Activated CD8-positive, alpha-beta T cell treated with anti-CD3 and anti-CD28 coated beads for 36 hours (primary cell): ENCODE data around the gene C17orf114.
A peak's percentile ranks its signal among the peaks of the same experiment; 100 is the strongest.

ENCODE experiments used
- ATAC-seq: fragments of 200-7000 bp; cut with Tn5 transposase; one replicate; pipeline ENCODE4 v1.10.0; 2021; ENCODE audit warnings: mild to moderate bottlenecking, moderate library complexity
- CTCF ChIA-PET: fragments of 350-600 bp; sonication (Branson Sonifier 250); formaldehyde crosslinking; loops from one replicate; lab custom pipeline; 2021; ENCODE audit warnings: antibody characterized with exemption; lab: Charles Lee
- POLR2A ChIA-PET: fragments of 350-600 bp; sonication (Branson Sonifier 250); formaldehyde crosslinking; loops from one replicate; lab custom pipeline; 2021; ENCODE audit warnings: antibody characterized with exemption; lab: Charles Lee
- DNase-seq: peaks from one replicate; pipeline ENCODE4 v3.0.0-alpha.2; 2020
- H3K27ac Mint-ChIP-seq: one replicate; pipeline ENCODE4 v1.8.0; 2021; ENCODE audit warnings: mild to moderate bottlenecking, mixed read lengths
- H3K27me3 Mint-ChIP-seq: one replicate; pipeline ENCODE4 v1.8.0; 2021; ENCODE audit warnings: mixed read lengths
- H3K36me3 Mint-ChIP-seq: one replicate; pipeline ENCODE4 v1.8.0; 2021; ENCODE audit warnings: low read depth, mixed read lengths
- H3K4me1 Mint-ChIP-seq: one replicate; pipeline ENCODE4 v1.8.0; 2021; ENCODE audit warnings: low read depth, mixed read lengths
- H3K4me3 Mint-ChIP-seq: one replicate; pipeline ENCODE4 v1.8.0; 2021; ENCODE audit warnings: mild to moderate bottlenecking, moderate library complexity, mixed read lengths
- H3K9me3 Mint-ChIP-seq: one replicate; pipeline ENCODE4 v1.8.0; 2021; ENCODE audit warnings: mixed read lengths
- CTCF ChIP-seq: fragments of 200-600 bp; IDR thresholded peaks from one replicate; pipeline ENCODE4 v1.8.0; 2022; ENCODE audit warnings: antibody characterized with exemption, mild to moderate bottlenecking
- intact Hi-C: fragments of 100-400 bp; cut with micrococcal nuclease; formaldehyde crosslinking; loops from one replicate; pipeline ENCODE4 v1.10.0; 2022

C17orf114 gene

GRCh38 chr17:4795168-4795567 lies 7.0 kb downstream of the C17orf114 start:
- Mint-ChIP-seq H3K27me3 (peaks cover 2% of the 10 kb centered on the region), H3K4me3 (peak overlapping the region; percentile 96), H3K36me3 (peaks cover 11% of the 10 kb centered on the region), H3K9me3 (no peaks in the 10 kb centered on the region), H3K27ac (peak overlapping the region; percentile 97), H3K4me1 (peaks cover 19% of the 10 kb centered on the region)
- TF ChIP-seq CTCF = no peak
- DNase-seq (no peak), ATAC-seq (no peak)
- CTCF ChIA-PET = no interaction called here
- POLR2A ChIA-PET = no interaction called here
- intact Hi-C loops = no loop called here

GRCh38 chr17:4790705-4791088 lies 11.4 kb downstream of the C17orf114 start:
- no peak for ATAC-seq
- no peaks in the 10 kb centered on the region for H3K9me3 Mint-ChIP-seq
- H3K4me3 Mint-ChIP-seq = peak overlapping the region; percentile 79
- no peak for TF ChIP-seq CTCF
- H3K27ac Mint-ChIP-seq = peak overlapping the region; percentile 91
- no peak for DNase-seq
- H3K27me3 Mint-ChIP-seq = peaks cover 28% of the 10 kb centered on the region
- H3K36me3 Mint-ChIP-seq = no peaks in the 10 kb centered on the region
- peaks cover 20% of the 10 kb centered on the region for H3K4me1 Mint-ChIP-seq
- ChIA-PET CTCF (interaction anchor here (0.8 to 3.4 kb wide), 22 partner anchors 11 to 575 kb away, joined by 3 to 15 read pairs (median 5); partner anchors contain the start of genes ARRB2, C17orf107, CHRNE and CXCL16), POLR2A (interaction anchor here (0.6 to 2.3 kb wide), 12 partner anchors 9 to 149 kb away, joined by 3 to 11 read pairs (median 6); partner anchors contain the start of genes C17orf107, MINK1, PELP1 and RNF167)
- intact Hi-C loops = no loop called here

- H3K27me3 Mint-ChIP-seq = peaks cover 34% of the 10 kb centered on the region
- intact Hi-C loops = loop anchor here (5.0 kb wide), 1 partner anchor 92 kb away; no protein-coding TSS in a partner anchor
- H3K27ac Mint-ChIP-seq = peak overlapping the region; percentile 91
- ChIA-PET POLR2A (interaction anchor here (0.6 to 2.3 kb wide), 15 partner anchors 10 to 150 kb away, joined by 3 to 11 read pairs (median 4); partner anchors contain the start of genes ARRB2, C17orf107, MINK1 and PELP1), CTCF (interaction anchor here (0.7 to 3.4 kb wide), 33 partner anchors 9 to 574 kb away, joined by 3 to 15 read pairs (median 4); partner anchors contain the start of genes ARRB2, C17orf107, CHRNE and CXCL16)
- ATAC-seq (peak; percentile 88), DNase-seq (peak; percentile 89)
- H3K4me1 Mint-ChIP-seq = peaks cover 22% of the 10 kb centered on the region
- H3K9me3 Mint-ChIP-seq = no peaks in the 10 kb centered on the region
- peak overlapping the region; percentile 79 for H3K4me3 Mint-ChIP-seq
- peak; percentile 91 for TF ChIP-seq CTCF
- H3K36me3 Mint-ChIP-seq = no peaks in the 10 kb centered on the region
Observed at GRCh38 chr17:4789951-4790704, 12.0 kb downstream of the C17orf114 start.

- peak overlapping the region; percentile 20 for H3K27ac Mint-ChIP-seq
Observed at GRCh38 chr17:4789701-4789950, 12.5 kb downstream of the C17orf114 start.

More at GRCh38 chr17:4789701-4789950, 12.5 kb downstream of the C17orf114 start:
- Mint-ChIP-seq H3K4me1 (peaks cover 22% of the 10 kb centered on the region), H3K4me3 (peak overlapping the region; percentile 72), H3K27me3 (peaks cover 37% of the 10 kb centered on the region), H3K36me3 (no peaks in the 10 kb centered on the region), H3K9me3 (no peaks in the 10 kb centered on the region)
- DNase-seq (no peak), ATAC-seq (no peak)
- no peak for TF ChIP-seq CTCF
- intact Hi-C loops = loop anchor here (5.0 kb wide), 1 partner anchor 93 kb away; no protein-coding TSS in a partner anchor
- CTCF ChIA-PET = interaction anchor here (0.7 to 3.4 kb wide), 27 partner anchors 9 to 240 kb away, joined by 3 to 15 read pairs (median 4); partner anchors contain the start of genes ARRB2, C17orf107, CHRNE and CXCL16
- POLR2A ChIA-PET = interaction anchor here (0.6 to 2.3 kb wide), 11 partner anchors 10 to 150 kb away, joined by 3 to 11 read pairs (median 6); partner anchors contain the start of genes ARRB2, C17orf107, MINK1 and PELP1
